ENCODE results near the gene TMEM168.

- TF ChIP-seq GATA3 (IDR thresholded peaks at IDR 0.05; ENCODE audit: low read depth, low read length) (no peak), GATA2 (IDR thresholded peaks at IDR 0.05; ENCODE audit: low read depth, low read length) (no peak)
Measured at GRCh38 chr7:112802406-112802805, 12.2 kb upstream of the TMEM168 start.
